Measurements from ENCODE around the gene CLEC16A.

DNA sequence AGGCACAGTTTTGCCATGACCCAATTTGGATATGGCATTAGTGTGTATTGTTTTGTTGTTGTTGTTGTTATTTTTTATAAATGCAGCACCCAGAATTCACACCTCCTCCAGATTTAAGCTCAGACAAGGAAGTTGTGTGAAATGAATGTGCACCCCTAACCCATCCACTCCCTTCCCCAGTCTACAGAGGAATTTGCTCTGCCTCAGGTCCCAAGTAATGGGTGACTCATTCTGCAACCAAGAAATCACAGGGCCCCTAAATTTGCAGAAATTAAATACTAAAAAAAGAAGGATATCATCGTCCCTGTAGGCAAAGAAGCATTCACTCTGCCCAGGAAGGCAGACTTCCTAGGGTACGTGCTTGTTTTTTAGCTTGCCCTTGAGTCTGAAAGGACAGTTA, 62.3 kb downstream of the CLEC16A start:
- TF ChIP-seq POLR2A (IDR thresholded peaks at IDR 0.05; ENCODE audit: low read length) = no peak
- TF ChIP-seq GATA1 (IDR thresholded peaks at IDR 0.05; ENCODE audit: low read depth, low read length) = no peak
